ENCODE results near the gene LLGL2. TPM values are rescaled to one million over a fixed set of nuclear protein-coding genes. Genes with fewer than 3 reads are reported as not detected.
A peak's percentile ranks its signal among the peaks of the same experiment; 100 is the strongest.

Gene LLGL2
- total RNA-seq, 1 donor from 2014 or later: 9.0 TPM

GRCh38 chr17:75507733-75508719, 17.5 kb upstream of the LLGL2 start:
- DNase-seq: no peak
- intact Hi-C loops (cut with micrococcal nuclease): no loop called here
- no peaks in the 10 kb centered on the region for H3K9me3 Mint-ChIP-seq
- no peaks in the 10 kb centered on the region for H3K27me3 Mint-ChIP-seq
- no peaks in the 10 kb centered on the region for H3K36me3 Mint-ChIP-seq (ENCODE audit: low read depth)
- no peak overlapping the region for H3K27ac Mint-ChIP-seq
- H3K4me3 Mint-ChIP-seq: no peak overlapping the region
- no peaks in the 10 kb centered on the region for H3K4me1 Mint-ChIP-seq

DNA sequence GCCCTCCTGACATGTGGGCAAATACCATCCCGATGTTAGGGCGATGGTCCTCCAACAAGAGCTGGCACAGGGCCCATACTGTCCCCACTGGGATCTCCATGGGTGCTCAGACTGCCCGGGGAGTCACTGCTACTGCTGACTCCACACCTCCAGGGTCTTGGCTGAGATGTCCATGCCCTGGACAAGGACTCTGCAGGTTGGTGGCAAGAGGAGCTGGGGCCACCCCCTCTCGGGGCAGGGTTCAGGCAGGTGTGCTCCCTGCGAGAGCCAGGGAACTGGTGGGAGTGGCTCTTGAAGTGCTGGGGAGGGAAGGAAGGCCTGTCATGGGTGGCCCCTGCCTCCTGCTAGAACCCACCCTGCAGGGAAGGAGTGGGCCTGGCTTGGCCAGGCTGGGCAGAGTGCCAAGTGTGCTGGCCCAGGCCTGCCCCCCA, 16.6 kb upstream of the LLGL2 start:
- Mint-ChIP-seq H3K27me3 (peaks cover 4% of the 10 kb centered on the region), H3K9me3 (no peaks in the 10 kb centered on the region), H3K4me1 (no peaks in the 10 kb centered on the region), H3K4me3 (no peak overlapping the region), H3K27ac (no peak overlapping the region), H3K36me3 (ENCODE audit: low read depth) (no peaks in the 10 kb centered on the region)
- intact Hi-C loops (cut with micrococcal nuclease): no loop called here
- DNase-seq: no peak

- no peaks in the 10 kb centered on the region for H3K4me1 Mint-ChIP-seq
- no peak for DNase-seq
- H3K9me3 Mint-ChIP-seq: no peaks in the 10 kb centered on the region
- H3K27ac Mint-ChIP-seq: no peak overlapping the region
- intact Hi-C loops (cut with micrococcal nuclease): loop anchor here (10.0 kb wide), 1 partner anchor 215 kb away; no protein-coding TSS in a partner anchor
- H3K4me3 Mint-ChIP-seq: no peak overlapping the region
- H3K36me3 Mint-ChIP-seq (ENCODE audit: low read depth): no peaks in the 10 kb centered on the region
- peaks cover 7% of the 10 kb centered on the region for H3K27me3 Mint-ChIP-seq
These were observed 15.8 kb upstream of the LLGL2 start for GRCh38 chr17:75509528-75510258.

GRCh38 chr17:75511270-75511609, 14.3 kb upstream of the LLGL2 start:
- no peak overlapping the region for H3K27ac Mint-ChIP-seq
- H3K27me3 Mint-ChIP-seq: peaks cover 7% of the 10 kb centered on the region
- intact Hi-C loops (cut with micrococcal nuclease): loop anchor here (10.0 kb wide), 1 partner anchor 216 kb away; no protein-coding TSS in a partner anchor
- H3K9me3 Mint-ChIP-seq: no peaks in the 10 kb centered on the region
- DNase-seq: no peak
- H3K4me1 Mint-ChIP-seq: no peaks in the 10 kb centered on the region
- no peak overlapping the region for H3K4me3 Mint-ChIP-seq
- H3K36me3 Mint-ChIP-seq (ENCODE audit: low read depth): no peaks in the 10 kb centered on the region

GRCh38 chr17:75511610-75512575, 13.6 kb upstream of the LLGL2 start:
- Mint-ChIP-seq H3K9me3 (no peaks in the 10 kb centered on the region), H3K36me3 (ENCODE audit: low read depth) (no peaks in the 10 kb centered on the region), H3K27me3 (peaks cover 7% of the 10 kb centered on the region), H3K27ac (no peak overlapping the region), H3K4me3 (no peak overlapping the region), H3K4me1 (no peaks in the 10 kb centered on the region)
- intact Hi-C loops (cut with micrococcal nuclease): loop anchor here (10.0 kb wide), 1 partner anchor 217 kb away; no protein-coding TSS in a partner anchor
- DNase-seq: no peak

- no peak for DNase-seq
- no peaks in the 10 kb centered on the region for H3K9me3 Mint-ChIP-seq
- H3K4me1 Mint-ChIP-seq: peaks cover 9% of the 10 kb centered on the region
- no peak overlapping the region for H3K27ac Mint-ChIP-seq
- H3K27me3 Mint-ChIP-seq: peaks cover 7% of the 10 kb centered on the region
- peaks cover 6% of the 10 kb centered on the region for H3K36me3 Mint-ChIP-seq (ENCODE audit: low read depth)
- H3K4me3 Mint-ChIP-seq: no peak overlapping the region
- intact Hi-C loops (cut with micrococcal nuclease): loop anchor here (10.0 kb wide), 1 partner anchor 218 kb away; no protein-coding TSS in a partner anchor
These were observed 12.4 kb upstream of the LLGL2 start for GRCh38 chr17:75512926-75513640.

DNA sequence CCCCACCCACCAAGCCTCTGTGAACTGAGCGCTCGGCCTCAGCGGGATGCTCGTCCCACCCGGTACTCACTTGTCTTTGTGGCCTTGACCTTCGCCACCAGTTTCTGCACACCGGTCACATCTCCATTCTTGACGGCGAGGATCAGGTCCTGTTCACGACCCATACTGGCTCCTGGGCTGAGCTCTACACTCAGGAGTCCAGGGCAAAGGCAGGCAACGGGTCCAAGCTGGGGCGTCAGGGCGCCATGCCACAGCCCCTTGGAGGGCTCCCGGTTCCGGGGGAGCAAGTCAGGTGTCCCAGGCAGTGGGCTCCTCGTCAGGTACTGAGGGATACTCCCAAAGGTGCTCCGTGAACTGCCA, 11.9 kb upstream of the LLGL2 start:
- no peak overlapping the region for H3K4me3 Mint-ChIP-seq
- no peaks in the 10 kb centered on the region for H3K9me3 Mint-ChIP-seq
- peaks cover 12% of the 10 kb centered on the region for H3K36me3 Mint-ChIP-seq (ENCODE audit: low read depth)
- no peak overlapping the region for H3K27ac Mint-ChIP-seq
- peaks cover 7% of the 10 kb centered on the region for H3K27me3 Mint-ChIP-seq
- peaks cover 15% of the 10 kb centered on the region for H3K4me1 Mint-ChIP-seq
- intact Hi-C loops (cut with micrococcal nuclease): loop anchor here (10.0 kb wide), 1 partner anchor 219 kb away; no protein-coding TSS in a partner anchor
- no peak for DNase-seq

DNA sequence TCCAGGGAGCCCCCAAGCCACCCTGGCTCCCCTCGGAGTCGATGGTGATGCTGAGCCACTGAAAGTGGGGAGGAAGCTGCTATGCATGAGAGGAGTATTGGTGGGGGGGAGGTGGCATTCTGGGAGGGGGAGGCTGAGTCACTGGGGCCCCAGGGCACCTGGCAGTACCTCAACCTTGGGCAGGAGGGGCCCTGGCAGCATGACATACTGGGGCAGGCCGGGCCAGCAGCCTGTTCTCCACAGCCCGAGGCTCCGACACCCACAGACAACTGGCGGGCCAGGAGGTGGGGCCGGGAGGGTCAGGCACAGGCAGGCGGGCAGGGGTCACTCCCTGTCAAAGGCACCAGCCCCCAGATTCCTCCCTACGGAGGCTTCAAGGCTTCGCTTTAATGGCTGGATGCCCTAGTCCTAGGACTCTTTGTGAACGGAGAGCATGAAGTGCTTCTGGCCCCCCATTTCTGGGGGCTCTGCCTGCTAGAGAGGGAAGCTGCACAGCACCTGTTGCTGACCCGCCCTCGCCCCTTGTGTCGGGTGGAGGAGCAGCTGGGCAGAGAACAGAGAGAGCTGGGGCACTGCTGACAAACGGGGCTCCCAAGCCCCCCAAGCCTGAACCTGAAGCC, 11.1 kb upstream of the LLGL2 start:
- Mint-ChIP-seq H3K36me3 (ENCODE audit: low read depth) (peaks cover 12% of the 10 kb centered on the region), H3K4me3 (no peak overlapping the region), H3K27me3 (peaks cover 7% of the 10 kb centered on the region), H3K9me3 (no peaks in the 10 kb centered on the region), H3K4me1 (peaks cover 21% of the 10 kb centered on the region), H3K27ac (no peak overlapping the region)
- peak; percentile 64 for DNase-seq
- intact Hi-C loops (cut with micrococcal nuclease): loop anchor here (10.0 kb wide), 1 partner anchor 220 kb away; no protein-coding TSS in a partner anchor

GRCh38 chr17:75514919-75515495, 10.5 kb upstream of the LLGL2 start:
- no peak for DNase-seq
- Mint-ChIP-seq H3K27me3 (peaks cover 7% of the 10 kb centered on the region), H3K27ac (no peak overlapping the region), H3K9me3 (no peaks in the 10 kb centered on the region), H3K4me3 (no peak overlapping the region), H3K36me3 (ENCODE audit: low read depth) (peaks cover 17% of the 10 kb centered on the region), H3K4me1 (peaks cover 22% of the 10 kb centered on the region)
- intact Hi-C loops (cut with micrococcal nuclease): loop anchor here (10.0 kb wide), 1 partner anchor 220 kb away; no protein-coding TSS in a partner anchor

- Mint-ChIP-seq H3K4me3 (peak within 1 kb of the TSS; percentile 82), H3K27me3 (peaks cover 7% of the 10 kb centered on the region), H3K4me1 (peaks cover 22% of the 10 kb centered on the region), H3K27ac (peak within 1 kb of the TSS; percentile 51), H3K36me3 (ENCODE audit: low read depth) (peaks cover 17% of the 10 kb centered on the region), H3K9me3 (no peaks in the 10 kb centered on the region)
- intact Hi-C loops (cut with micrococcal nuclease): loop anchor here (1.0 to 10.0 kb wide), 5 partner anchors 10 to 221 kb away; partner anchors contain the start of genes LLGL2 and TMEM94
- DNase-seq: peak; percentile 93
These were observed 9.8 kb upstream of the LLGL2 start, which contains the start of gene CASKIN2 for GRCh38 chr17:75515496-75516254. TSS of gene CASKIN2 (minus strand) at chr17:75515537. CDS start at chr17:75513804, 1,733 bp downstream.

- Mint-ChIP-seq H3K4me1 (peaks cover 22% of the 10 kb centered on the region), H3K36me3 (ENCODE audit: low read depth) (peaks cover 21% of the 10 kb centered on the region), H3K27me3 (peaks cover 7% of the 10 kb centered on the region), H3K4me3 (peak within 1 kb of the TSS; percentile 82), H3K9me3 (no peaks in the 10 kb centered on the region), H3K27ac (peak within 1 kb of the TSS; percentile 57)
- intact Hi-C loops (cut with micrococcal nuclease): loop anchor here (1.0 to 10.0 kb wide), 5 partner anchors 9 to 221 kb away; partner anchors contain the start of genes LLGL2 and TMEM94
- peak; percentile 99 for DNase-seq
These were observed 9.3 kb upstream of the LLGL2 start, which contains the start of gene TSEN54 for GRCh38 chr17:75516255-75516618. TSS of gene TSEN54 (plus strand) at chr17:75516528. CDS start at chr17:75516561, 33 bp downstream.
